Activated T-helper 2 cell treated with anti-CD3 and anti-CD28 coated beads, Interferon-gamma antibody, Interleukin-2, Interleukin-4, amounts not matched to agents 10 μg/mL and 5 μg/mL and 100 μg/mL, durations not matched to agents 14 hours and 24 hours and 36 hours (primary cell): Measurements from ENCODE around the gene UAP1L1. TPM values are rescaled to one million over a fixed set of nuclear protein-coding genes. Genes with fewer than 3 reads are reported as not detected.
"Not testable (repeated sequence)": the region's sequence is repeated elsewhere in the genome, so short reads cannot be mapped to it uniquely, and the experiment has no call there.

ENCODE experiments used
- DNase-seq: peaks from one replicate; pipeline ENCODE4 v3.0.0; 2021; ENCODE audit warnings: low spot score
- H3K27ac Mint-ChIP-seq: one replicate; pipeline ENCODE4 v1.8.0; 2021; ENCODE audit warnings: mixed read lengths
- H3K27me3 Mint-ChIP-seq: one replicate; pipeline ENCODE4 v1.8.0; 2021; ENCODE audit warnings: low read depth, mixed read lengths
- H3K36me3 Mint-ChIP-seq: one replicate; pipeline ENCODE4 v1.8.0; 2021; ENCODE audit warnings: low read depth, mixed read lengths
- H3K4me1 Mint-ChIP-seq: one replicate; pipeline ENCODE4 v1.8.0; 2021; ENCODE audit warnings: low read depth, mixed read lengths
- H3K4me3 Mint-ChIP-seq: one replicate; pipeline ENCODE4 v1.8.0; 2021; ENCODE audit warnings: low read depth, mild to moderate bottlenecking, moderate library complexity, mixed read lengths
- H3K9me3 Mint-ChIP-seq: one replicate; pipeline ENCODE4 v1.8.0; 2021; ENCODE audit warnings: mixed read lengths
- intact Hi-C: fragments of 100-400 bp; cut with micrococcal nuclease; formaldehyde crosslinking; loops from one replicate; pipeline ENCODE4 v1.15.1; 2023
- total RNA-seq: library from RNA; stranded (reverse); gene quantifications from 2 replicates; pipeline ENCODE4 v1.2.3, GENCODE V29; 2022

UAP1L1 gene, protein sequence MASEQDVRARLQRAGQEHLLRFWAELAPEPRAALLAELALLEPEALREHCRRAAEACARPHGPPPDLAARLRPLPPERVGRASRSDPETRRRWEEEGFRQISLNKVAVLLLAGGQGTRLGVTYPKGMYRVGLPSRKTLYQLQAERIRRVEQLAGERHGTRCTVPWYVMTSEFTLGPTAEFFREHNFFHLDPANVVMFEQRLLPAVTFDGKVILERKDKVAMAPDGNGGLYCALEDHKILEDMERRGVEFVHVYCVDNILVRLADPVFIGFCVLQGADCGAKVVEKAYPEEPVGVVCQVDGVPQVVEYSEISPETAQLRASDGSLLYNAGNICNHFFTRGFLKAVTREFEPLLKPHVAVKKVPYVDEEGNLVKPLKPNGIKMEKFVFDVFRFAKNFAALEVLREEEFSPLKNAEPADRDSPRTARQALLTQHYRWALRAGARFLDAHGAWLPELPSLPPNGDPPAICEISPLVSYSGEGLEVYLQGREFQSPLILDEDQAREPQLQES
- total RNA-seq: 20.0 and 22.3 TPM in 2 replicates

DNA sequence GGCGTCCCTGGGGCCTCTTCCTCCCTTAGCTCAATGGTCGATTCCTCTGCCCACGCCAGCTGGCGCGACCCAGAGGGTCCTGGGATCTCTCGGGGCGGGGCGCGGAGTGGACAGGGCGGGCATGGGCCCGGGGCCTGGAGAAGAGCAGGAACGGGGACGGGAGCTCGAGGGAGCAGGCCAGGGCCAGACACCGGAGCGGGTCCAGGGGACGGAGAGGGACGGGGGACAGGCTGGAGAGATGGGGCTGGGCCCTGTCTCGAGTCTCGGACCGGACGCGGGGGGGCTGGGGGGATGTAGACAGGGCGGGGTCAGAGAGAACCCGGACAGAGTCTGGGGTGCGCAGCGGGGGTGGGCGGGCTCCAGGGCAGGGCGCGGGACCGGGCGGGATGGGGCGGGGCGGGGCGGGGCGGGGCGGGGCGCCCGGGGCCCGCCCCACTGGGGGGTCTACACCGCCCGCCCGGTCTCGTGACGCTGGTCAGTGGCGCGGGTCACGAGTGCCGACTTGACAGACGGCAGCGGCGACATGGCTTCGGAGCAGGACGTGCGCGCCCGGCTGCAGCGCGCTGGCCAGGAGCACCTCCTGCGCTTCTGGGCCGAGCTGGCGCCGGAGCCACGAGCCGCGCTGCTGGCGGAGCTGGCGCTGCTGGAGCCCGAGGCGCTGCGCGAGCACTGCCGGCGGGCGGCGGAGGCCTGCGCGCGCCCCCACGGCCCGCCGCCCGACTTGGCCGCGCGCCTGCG, at the start of gene UAP1L1:
Gene UAP1L1, plus strand, starts transcription at position 508 of the 738 bp plus-strand sequence. Its CDS starts 16 bp downstream, at position 524.
- H3K4me3 Mint-ChIP-seq: peak within 1 kb of the TSS; percentile 74

GRCh38 chr9:137028263-137029057, 48.9 kb upstream of the UAP1L1 start:
- no peak overlapping the region for H3K27ac Mint-ChIP-seq
- peaks cover 2% of the 10 kb centered on the region for H3K27me3 Mint-ChIP-seq
- intact Hi-C loops: loop anchor here (5.0 kb wide), 1 partner anchor 36 kb away; the partner anchor contains the start of gene PAXX
- H3K9me3 Mint-ChIP-seq: no peaks in the 10 kb centered on the region
- H3K4me3 Mint-ChIP-seq: peak overlapping the region; percentile 73
- H3K36me3 Mint-ChIP-seq: no peaks in the 10 kb centered on the region
- H3K4me1 Mint-ChIP-seq: peaks cover 28% of the 10 kb centered on the region
- peak; percentile 65 for DNase-seq

More for the DNA sequence above, at the start of gene UAP1L1:
- Mint-ChIP-seq H3K27ac (peak within 1 kb of the TSS; percentile 28), H3K27me3 (no peaks in the 10 kb centered on the region), H3K4me1 (peaks cover under 1% of the 10 kb centered on the region), H3K9me3 (no peaks in the 10 kb centered on the region), H3K36me3 (peaks cover 15% of the 10 kb centered on the region)
- DNase-seq: peak; percentile 62
- intact Hi-C loops: no loop called here

GRCh38 chr9:137029058-137029936, 48.0 kb upstream of the UAP1L1 start:
- peak overlapping the region; percentile 47 for H3K27ac Mint-ChIP-seq
- no peaks in the 10 kb centered on the region for H3K36me3 Mint-ChIP-seq
- H3K9me3 Mint-ChIP-seq: no peaks in the 10 kb centered on the region
- peaks cover 2% of the 10 kb centered on the region for H3K27me3 Mint-ChIP-seq
- peak overlapping the region; percentile 73 for H3K4me3 Mint-ChIP-seq
- DNase-seq: peak; percentile 61
- intact Hi-C loops: loop anchor here (5.0 kb wide), 1 partner anchor 37 kb away; the partner anchor contains the start of gene PAXX
- H3K4me1 Mint-ChIP-seq: peaks cover 28% of the 10 kb centered on the region

- H3K27me3 Mint-ChIP-seq: peaks cover 2% of the 10 kb centered on the region
- no peaks in the 10 kb centered on the region for H3K9me3 Mint-ChIP-seq
- no peak for DNase-seq
- H3K27ac Mint-ChIP-seq: no peak overlapping the region
- H3K36me3 Mint-ChIP-seq: no peaks in the 10 kb centered on the region
- H3K4me3 Mint-ChIP-seq: no peak overlapping the region
- intact Hi-C loops: loop anchor here (10.0 kb wide), 2 partner anchors 75 to 495 kb away; partner anchors contain the start of gene LCN12
- H3K4me1 Mint-ChIP-seq: peaks cover 35% of the 10 kb centered on the region
Measured at GRCh38 chr9:137030006-137030405, 47.3 kb upstream of the UAP1L1 start.

DNA sequence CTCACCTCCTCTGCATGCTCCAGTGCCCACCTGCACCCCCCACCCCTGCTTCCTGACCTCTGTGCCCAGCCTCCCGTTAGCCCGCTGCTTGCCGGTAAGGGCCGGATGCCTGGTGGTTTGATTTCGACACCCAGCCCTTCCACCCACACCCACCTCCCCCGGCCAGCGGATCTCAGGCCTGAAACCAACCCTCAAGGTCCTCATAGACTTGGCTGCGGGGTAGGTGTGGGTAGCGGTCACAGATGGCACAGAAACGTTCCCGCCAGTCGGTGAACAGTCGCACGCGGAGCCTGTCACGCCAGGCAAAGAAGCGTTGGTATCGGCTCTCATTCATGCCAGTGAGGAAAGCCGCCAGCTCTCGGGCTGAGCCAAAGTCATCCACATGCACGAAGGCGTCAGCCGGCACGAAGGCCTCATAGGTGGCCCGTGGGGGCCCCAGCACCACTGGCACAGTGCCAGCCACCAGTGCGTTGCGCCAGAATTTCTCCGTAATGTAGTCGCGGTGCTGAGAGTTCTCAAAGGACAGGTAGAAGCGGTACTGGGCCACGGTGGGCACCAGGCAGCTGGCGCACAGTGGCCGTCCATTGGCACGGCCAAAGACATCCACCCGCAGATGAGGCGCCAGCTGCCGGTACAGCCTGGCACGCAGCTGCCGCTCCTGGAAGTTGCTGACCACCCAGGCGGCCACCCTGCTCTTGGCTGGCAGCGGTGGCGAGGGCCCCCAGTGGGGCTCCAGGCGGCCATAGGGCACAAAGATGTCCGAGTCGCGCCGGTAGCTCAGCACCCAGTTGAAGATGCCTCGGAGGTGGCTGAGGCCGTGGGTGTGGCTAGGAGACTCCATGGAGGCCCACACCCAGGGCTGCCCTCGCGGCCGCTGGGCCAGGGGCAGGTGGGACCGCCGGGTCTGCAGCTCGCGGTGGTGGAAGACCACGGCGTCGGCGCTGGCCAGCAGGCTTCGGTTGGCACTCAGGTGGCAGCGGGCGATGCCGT, 46.5 kb upstream of the UAP1L1 start:
- H3K27me3 Mint-ChIP-seq: peaks cover 2% of the 10 kb centered on the region
- H3K36me3 Mint-ChIP-seq: no peaks in the 10 kb centered on the region
- peaks cover 39% of the 10 kb centered on the region for H3K4me1 Mint-ChIP-seq
- H3K4me3 Mint-ChIP-seq: peak overlapping the region; percentile 17
- no peaks in the 10 kb centered on the region for H3K9me3 Mint-ChIP-seq
- DNase-seq: no peak
- intact Hi-C loops: loop anchor here (10.0 kb wide), 2 partner anchors 76 to 496 kb away; partner anchors contain the start of gene LCN12
- no peak overlapping the region for H3K27ac Mint-ChIP-seq

DNA sequence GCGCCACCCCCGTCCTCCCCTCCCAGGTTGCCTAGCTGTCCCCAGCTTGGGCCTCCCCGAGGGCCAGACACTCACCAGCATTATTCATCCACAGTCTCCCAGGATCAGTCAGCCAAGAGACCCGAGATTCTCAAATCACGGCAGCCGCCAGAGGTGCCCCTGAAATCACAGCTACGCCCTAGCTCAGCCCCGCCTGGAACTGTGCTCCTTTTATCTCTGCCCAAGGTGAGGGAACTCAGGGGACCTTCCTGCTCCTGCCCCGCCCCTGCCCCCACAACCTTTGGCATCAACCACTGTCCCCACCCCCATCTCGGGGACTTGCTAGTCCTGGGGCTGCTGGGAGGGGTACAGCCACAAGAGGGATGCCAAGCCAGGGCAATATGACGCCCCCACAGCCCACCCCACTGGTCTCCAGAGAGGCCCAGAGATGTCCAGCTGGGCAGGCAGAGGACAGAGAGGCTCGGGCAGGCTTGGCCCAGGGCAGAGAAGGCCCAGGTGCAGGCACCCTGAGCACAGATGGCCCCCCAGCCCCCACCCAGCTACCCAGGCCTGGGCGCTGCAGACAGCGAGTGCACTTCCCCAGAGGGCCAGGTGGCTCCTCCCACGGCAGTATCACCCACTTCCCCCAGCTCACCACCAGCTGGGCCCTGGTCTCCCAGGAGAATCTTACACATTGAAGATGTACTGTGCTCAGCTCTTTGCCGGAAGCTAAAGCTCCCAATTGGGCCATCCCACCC, 45.2 kb upstream of the UAP1L1 start, which contains the start of gene FUT7:
Gene FUT7, minus strand, starts transcription at position 185 of the 737 bp plus-strand sequence. Its CDS starts 97 bp downstream, at position 88.
- no peak within 1 kb of the TSS for H3K27ac Mint-ChIP-seq
- H3K36me3 Mint-ChIP-seq: no peaks in the 10 kb centered on the region

GRCh38 chr9:137032858-137033257, 44.5 kb upstream of the UAP1L1 start:
- Mint-ChIP-seq H3K9me3 (no peaks in the 10 kb centered on the region), H3K27ac (no peak overlapping the region), H3K27me3 (no peaks in the 10 kb centered on the region), H3K36me3 (no peaks in the 10 kb centered on the region), H3K4me1 (peaks cover 36% of the 10 kb centered on the region), H3K4me3 (no peak overlapping the region)
- DNase-seq: no peak
- intact Hi-C loops: loop anchor here (10.0 kb wide), 2 partner anchors 78 to 498 kb away; partner anchors contain the start of gene LCN12

More for the DNA sequence above, 45.2 kb upstream of the UAP1L1 start, which contains the start of gene FUT7:
- Mint-ChIP-seq H3K4me1 (peaks cover 39% of the 10 kb centered on the region), H3K9me3 (no peaks in the 10 kb centered on the region), H3K27me3 (peaks cover 2% of the 10 kb centered on the region), H3K4me3 (no peak within 1 kb of the TSS)
- intact Hi-C loops: loop anchor here (10.0 kb wide), 2 partner anchors 77 to 497 kb away; partner anchors contain the start of gene LCN12
- no peak for DNase-seq

GRCh38 chr9:137033481-137033880, 43.8 kb upstream of the UAP1L1 start:
- intact Hi-C loops: loop anchor here (10.0 kb wide), 2 partner anchors 79 to 499 kb away; partner anchors contain the start of gene LCN12
- H3K27me3 Mint-ChIP-seq, H3K27ac Mint-ChIP-seq, DNase-seq, H3K9me3 Mint-ChIP-seq, H3K4me3 Mint-ChIP-seq, H3K36me3 Mint-ChIP-seq: not testable (repeated sequence)
- peaks cover 36% of the 10 kb centered on the region for H3K4me1 Mint-ChIP-seq

DNA sequence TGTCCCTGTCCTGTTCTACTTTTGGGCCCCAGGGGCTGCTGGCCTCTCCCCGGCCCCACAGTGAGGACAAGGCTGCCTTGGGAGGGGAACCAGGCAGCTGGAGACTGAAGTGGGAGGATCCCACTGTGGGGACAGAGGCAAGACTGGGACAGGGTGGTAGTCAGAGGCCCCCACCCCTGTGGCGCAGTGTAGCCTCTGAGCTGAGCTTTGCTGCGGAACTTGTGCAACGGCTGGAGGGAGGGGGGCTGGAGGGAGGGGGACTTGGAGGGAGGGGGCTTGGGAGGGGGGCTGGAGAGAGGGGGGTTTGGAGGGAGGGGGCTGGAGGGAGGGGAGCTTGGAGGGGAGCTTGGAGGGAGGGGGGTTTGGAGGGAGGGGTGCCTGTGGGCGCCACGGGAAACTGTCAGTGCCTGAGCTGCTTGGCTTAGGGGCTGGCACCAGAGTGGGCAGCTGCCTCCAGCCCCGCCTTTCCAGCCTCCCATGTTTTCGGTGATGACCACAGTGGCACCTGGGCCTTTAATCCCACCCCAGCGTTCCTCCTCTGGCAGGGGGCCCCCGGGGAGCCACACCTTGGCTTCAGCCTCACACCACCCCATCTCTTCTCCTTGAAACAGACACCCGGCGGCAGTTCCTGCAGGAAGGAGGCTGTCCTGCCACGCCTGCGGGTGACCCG, 43.1 kb upstream of the UAP1L1 start:
- H3K27ac Mint-ChIP-seq: peak overlapping the region; percentile 79
- H3K36me3 Mint-ChIP-seq: no peaks in the 10 kb centered on the region
- H3K4me1 Mint-ChIP-seq: peaks cover 33% of the 10 kb centered on the region
- intact Hi-C loops: loop anchor here (2.0 to 10.0 kb wide), 3 partner anchors 33 to 499 kb away; partner anchors contain the start of gene LCN12
- no peaks in the 10 kb centered on the region for H3K9me3 Mint-ChIP-seq
- no peak for DNase-seq
- no peaks in the 10 kb centered on the region for H3K27me3 Mint-ChIP-seq
- peak overlapping the region; percentile 65 for H3K4me3 Mint-ChIP-seq
